T-helper 1 cell treated with Interleukin-12 subunit alpha and Interleukin-12 subunit beta and Interleukin-4 antibody, amounts not matched to agents 30 μg/mL and 1 μg/mL, for 36 hours (primary cell): ENCODE data around the gene PRODH2.
"Not testable (repeated sequence)": the region's sequence is repeated elsewhere in the genome, so short reads cannot be mapped to it uniquely, and the experiment has no call there.

ENCODE experiments used
- H3K27ac Mint-ChIP-seq: one replicate; pipeline ENCODE4 v1.8.0; 2021; ENCODE audit warnings: mild to moderate bottlenecking, mixed read lengths
- H3K27me3 Mint-ChIP-seq: one replicate; pipeline ENCODE4 v1.8.0; 2021; ENCODE audit warnings: low read depth, mixed read lengths
- H3K36me3 Mint-ChIP-seq: one replicate; pipeline ENCODE4 v1.8.0; 2021; ENCODE audit warnings: low read depth, mixed read lengths
- H3K4me1 Mint-ChIP-seq: one replicate; pipeline ENCODE4 v1.8.0; 2021; ENCODE audit warnings: low read depth, mixed read lengths
- H3K4me3 Mint-ChIP-seq: one replicate; pipeline ENCODE4 v1.8.0; 2021; ENCODE audit warnings: mild to moderate bottlenecking, moderate library complexity, mixed read lengths
- H3K9me3 Mint-ChIP-seq: one replicate; pipeline ENCODE4 v1.8.0; 2021; ENCODE audit warnings: mixed read lengths

Gene PRODH2

GRCh38 chr19:35772362-35772761, 40.3 kb downstream of the PRODH2 start:
- not testable (repeated sequence) for H3K27me3 Mint-ChIP-seq, H3K27ac Mint-ChIP-seq, H3K9me3 Mint-ChIP-seq, H3K36me3 Mint-ChIP-seq, H3K4me3 Mint-ChIP-seq
- peaks cover 21% of the 10 kb centered on the region for H3K4me1 Mint-ChIP-seq

DNA sequence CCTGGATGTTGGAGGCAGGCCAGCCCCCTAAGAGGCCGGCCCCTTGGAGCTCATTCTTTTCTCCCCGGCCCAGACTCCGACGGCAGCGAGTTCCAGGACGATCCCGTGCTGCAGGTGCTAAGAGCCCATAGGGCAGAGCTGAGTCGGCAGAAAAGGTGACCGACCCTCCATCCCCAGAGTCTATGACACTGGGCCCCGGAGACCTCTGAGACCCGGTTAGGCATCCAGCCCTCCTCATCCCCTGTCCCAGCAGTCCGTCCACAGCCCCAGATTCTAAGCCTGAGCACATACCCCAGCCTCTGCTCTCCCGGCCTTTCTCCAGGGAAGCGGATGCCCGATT, 44.6 kb downstream of the PRODH2 start:
- Mint-ChIP-seq H3K27me3 (no peaks in the 10 kb centered on the region), H3K36me3 (peaks cover 9% of the 10 kb centered on the region), H3K4me1 (peaks cover 5% of the 10 kb centered on the region), H3K27ac (no peak overlapping the region), H3K4me3 (no peak overlapping the region), H3K9me3 (no peaks in the 10 kb centered on the region)

GRCh38 chr19:35767288-35768081, 45.2 kb downstream of the PRODH2 start:
- no peaks in the 10 kb centered on the region for H3K9me3 Mint-ChIP-seq
- no peak overlapping the region for H3K27ac Mint-ChIP-seq
- H3K27me3 Mint-ChIP-seq = no peaks in the 10 kb centered on the region
- no peak overlapping the region for H3K4me3 Mint-ChIP-seq
- H3K36me3 Mint-ChIP-seq = peaks cover 9% of the 10 kb centered on the region
- peaks cover 5% of the 10 kb centered on the region for H3K4me1 Mint-ChIP-seq

DNA sequence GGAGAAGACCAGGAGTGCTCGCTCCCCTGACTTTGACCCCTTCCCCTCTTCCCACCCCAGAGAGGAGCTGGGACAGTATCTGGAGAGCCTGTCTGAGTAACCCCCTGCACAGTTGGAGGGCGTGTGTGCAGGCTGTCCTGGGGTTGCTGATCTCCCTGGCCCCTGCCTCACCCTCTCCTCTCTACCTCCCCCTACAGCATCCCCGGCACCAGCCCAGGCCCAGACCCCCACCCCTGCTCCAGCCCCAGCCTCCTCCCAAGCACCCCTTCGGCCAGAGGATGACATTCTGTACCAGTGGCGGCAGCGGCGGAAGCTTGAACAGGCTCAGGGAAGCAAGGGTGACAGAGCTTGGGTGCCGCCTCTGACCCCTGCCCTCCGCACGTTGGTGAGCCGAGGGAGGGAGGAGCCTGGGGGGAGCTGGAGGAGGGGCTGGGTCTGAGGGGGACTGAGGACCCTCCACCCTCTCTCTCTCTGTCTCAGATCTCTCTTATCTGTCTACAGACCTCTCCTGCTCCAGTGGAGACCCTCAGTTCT, 46.0 kb downstream of the PRODH2 start:
- no peak overlapping the region for H3K27ac Mint-ChIP-seq
- no peaks in the 10 kb centered on the region for H3K9me3 Mint-ChIP-seq
- peaks cover 14% of the 10 kb centered on the region for H3K36me3 Mint-ChIP-seq
- no peak overlapping the region for H3K4me3 Mint-ChIP-seq
- no peaks in the 10 kb centered on the region for H3K27me3 Mint-ChIP-seq
- peaks cover 5% of the 10 kb centered on the region for H3K4me1 Mint-ChIP-seq

- Mint-ChIP-seq H3K9me3 (no peaks in the 10 kb centered on the region), H3K4me3 (no peak overlapping the region), H3K27ac (no peak overlapping the region), H3K36me3 (peaks cover 17% of the 10 kb centered on the region), H3K4me1 (peaks cover 8% of the 10 kb centered on the region), H3K27me3 (no peaks in the 10 kb centered on the region)
Measured at GRCh38 chr19:35764432-35765315, 48.0 kb downstream of the PRODH2 start.

DNA sequence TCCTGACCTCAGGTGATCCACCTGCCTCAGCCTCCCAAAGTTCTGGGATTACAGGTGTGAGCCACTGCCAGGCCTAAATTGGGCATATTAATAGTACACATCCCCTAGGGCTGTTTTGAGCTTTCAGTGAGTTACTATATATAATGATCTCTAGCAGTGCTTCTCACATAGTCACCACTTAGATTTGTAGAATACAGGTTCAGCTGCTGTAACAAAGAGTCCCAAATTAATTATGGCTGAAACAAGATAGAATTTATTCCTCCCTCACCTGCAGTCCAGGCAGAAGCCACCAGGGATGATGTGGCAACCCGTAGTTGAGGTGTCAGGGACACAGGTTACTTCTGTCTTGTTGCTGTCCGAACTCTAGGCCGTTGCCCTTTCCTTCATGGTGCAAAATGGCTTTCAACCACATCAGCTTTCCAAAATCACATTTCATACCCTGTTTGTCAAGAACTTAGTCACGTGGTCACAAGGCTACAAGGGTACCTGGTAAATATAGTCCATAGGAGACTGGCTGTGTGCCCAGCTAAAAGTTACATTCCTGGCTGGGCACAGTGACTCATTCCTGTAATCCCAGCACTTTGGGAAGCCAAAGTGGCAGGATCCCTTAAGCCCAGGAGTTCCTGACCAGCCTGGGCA, 51.8 kb downstream of the PRODH2 start:
- Mint-ChIP-seq H3K4me3 (no peak overlapping the region), H3K27me3 (no peaks in the 10 kb centered on the region), H3K27ac (no peak overlapping the region), H3K9me3 (no peaks in the 10 kb centered on the region), H3K4me1 (peaks cover 20% of the 10 kb centered on the region), H3K36me3 (peaks cover 18% of the 10 kb centered on the region)

- Mint-ChIP-seq H3K36me3 (peaks cover 21% of the 10 kb centered on the region), H3K4me3 (peak overlapping the region; percentile 97), H3K27me3 (no peaks in the 10 kb centered on the region), H3K9me3 (no peaks in the 10 kb centered on the region), H3K4me1 (peaks cover 23% of the 10 kb centered on the region), H3K27ac (peak overlapping the region; percentile 67)
Measured at GRCh38 chr19:35759697-35760096, 52.9 kb downstream of the PRODH2 start.

DNA sequence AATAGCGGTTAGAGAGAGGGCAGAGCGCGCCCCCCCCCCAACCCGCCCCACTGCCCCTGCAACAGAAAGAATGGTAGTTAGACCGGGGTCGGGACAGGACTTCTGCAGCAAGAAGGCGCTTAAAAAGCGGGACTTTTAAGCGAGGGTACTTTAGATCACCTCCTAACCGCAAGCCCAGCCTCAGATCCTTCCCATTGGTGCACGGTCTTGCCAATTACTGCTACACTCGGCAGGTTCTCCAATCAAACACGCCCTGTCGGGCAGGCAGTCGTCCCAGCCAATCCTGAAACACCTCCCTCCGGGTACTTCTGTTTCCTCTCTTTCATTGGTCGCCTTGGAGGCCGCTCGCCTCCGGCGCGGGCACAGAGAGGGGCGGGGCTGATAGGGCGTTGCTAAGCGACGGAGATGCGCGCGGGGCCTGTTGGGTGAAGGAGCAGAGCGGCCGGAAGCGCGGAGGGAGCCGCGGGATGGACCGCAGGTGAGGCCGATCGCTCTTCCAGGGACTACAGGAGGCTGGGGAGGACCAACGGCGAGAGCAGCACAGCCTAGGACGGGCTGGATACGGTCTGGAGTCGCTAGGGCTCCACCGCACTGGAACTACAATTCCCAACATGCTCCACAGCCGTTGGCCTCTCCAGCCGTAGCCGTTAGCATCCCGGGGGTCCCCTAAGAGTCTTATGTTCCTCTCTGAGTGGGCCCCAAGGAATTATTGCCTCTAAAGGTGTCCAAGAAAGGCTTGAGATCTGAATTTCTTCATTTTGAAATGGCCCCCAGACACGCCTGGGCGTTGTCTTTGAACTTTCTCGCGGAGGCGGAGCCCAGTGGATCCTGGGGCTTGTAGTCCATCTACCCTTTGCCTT, 54.7 kb downstream of the PRODH2 start, which contains the start of gene PROSER3:
PROSER3 (plus strand) TSS at position 428 of the 860 bp plus-strand sequence; CDS start at position 468, 40 bp downstream.
- Mint-ChIP-seq H3K27me3 (no peaks in the 10 kb centered on the region), H3K27ac (peak within 1 kb of the TSS; percentile 93), H3K4me1 (peaks cover 24% of the 10 kb centered on the region), H3K4me3 (peak within 1 kb of the TSS; percentile 97), H3K36me3 (peaks cover 30% of the 10 kb centered on the region), H3K9me3 (no peaks in the 10 kb centered on the region)

DNA sequence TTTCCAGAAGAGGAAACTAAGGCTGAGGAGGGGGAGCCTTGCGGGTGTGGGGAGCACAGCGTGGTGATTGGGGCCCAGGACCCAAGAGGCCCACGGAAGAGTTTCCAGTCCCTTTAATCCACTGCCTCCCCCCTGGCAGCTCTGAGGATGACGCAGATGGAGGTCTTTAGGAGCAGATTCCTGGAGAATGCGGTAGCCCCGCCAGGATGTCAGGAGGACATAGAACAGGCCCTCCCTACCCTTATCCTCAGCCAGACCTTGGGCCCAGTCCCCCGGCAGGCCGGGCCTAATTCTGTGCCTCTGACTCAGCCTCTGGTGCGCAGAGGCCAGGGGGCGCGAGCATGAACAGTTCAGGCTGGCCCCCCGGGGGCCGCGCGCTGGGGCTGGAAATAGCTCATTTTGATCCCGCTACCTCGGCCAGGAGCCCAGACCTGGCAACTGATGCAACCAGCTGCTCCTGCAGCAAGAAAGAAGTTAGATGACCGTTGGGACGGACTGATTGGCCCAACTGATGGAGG, 55.4 kb downstream of the PRODH2 start:
- H3K27ac Mint-ChIP-seq = peak overlapping the region; percentile 93
- H3K4me3 Mint-ChIP-seq = peak overlapping the region; percentile 97
- no peaks in the 10 kb centered on the region for H3K27me3 Mint-ChIP-seq
- H3K36me3 Mint-ChIP-seq = peaks cover 29% of the 10 kb centered on the region
- H3K9me3 Mint-ChIP-seq = no peaks in the 10 kb centered on the region
- peaks cover 24% of the 10 kb centered on the region for H3K4me1 Mint-ChIP-seq

DNA sequence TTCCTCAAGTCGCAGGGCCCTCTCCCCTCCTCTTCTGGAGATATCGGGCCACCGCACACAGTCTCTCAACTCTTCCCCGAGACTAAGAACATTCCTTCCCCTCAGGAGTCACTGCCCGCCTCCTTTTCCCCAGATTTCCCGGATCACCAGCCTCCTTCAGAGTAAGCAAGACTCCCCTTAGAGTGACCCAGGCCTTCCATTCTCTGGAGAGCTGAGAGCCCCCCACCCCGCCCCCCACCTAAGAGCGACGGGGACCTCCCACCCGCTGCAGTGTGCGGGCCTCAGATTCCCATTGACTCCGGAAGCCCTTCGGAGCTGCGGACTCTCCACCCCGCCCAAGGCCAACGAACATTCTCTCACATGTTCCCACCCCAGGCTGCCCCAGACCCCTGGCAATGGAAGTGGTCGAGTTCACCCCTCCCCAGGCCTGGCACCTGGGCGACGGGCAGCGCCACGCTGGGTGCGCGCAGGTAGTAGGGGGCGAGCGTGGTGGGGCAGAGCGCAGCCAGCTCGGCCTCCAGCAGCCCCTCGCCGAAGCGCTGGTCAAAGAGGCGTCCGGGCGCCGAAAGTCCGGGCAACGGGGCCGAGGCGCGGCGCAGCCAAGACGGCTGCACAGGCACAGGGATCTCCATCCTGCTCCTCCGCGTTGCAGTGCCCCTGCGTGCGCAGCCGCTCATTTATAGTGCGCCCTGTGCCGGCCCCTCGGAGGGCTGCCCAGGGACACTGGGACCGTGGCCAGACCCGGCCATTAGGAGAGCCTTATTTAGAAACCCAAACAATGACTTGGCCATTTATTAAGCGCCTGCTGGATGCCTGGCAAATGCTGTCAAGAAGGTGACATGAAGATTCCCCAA, 56.0 kb downstream of the PRODH2 start, which contains the start of gene HSPB6:
HSPB6 (minus strand) TSS at position 653 of the 854 bp plus-strand sequence; CDS start at position 632, 21 bp downstream.
- peaks cover 24% of the 10 kb centered on the region for H3K36me3 Mint-ChIP-seq
- H3K4me3 Mint-ChIP-seq = peak within 1 kb of the TSS; percentile 97
- H3K27ac Mint-ChIP-seq = peak within 1 kb of the TSS; percentile 93
- H3K27me3 Mint-ChIP-seq = no peaks in the 10 kb centered on the region
- no peaks in the 10 kb centered on the region for H3K9me3 Mint-ChIP-seq
- peaks cover 24% of the 10 kb centered on the region for H3K4me1 Mint-ChIP-seq

DNA sequence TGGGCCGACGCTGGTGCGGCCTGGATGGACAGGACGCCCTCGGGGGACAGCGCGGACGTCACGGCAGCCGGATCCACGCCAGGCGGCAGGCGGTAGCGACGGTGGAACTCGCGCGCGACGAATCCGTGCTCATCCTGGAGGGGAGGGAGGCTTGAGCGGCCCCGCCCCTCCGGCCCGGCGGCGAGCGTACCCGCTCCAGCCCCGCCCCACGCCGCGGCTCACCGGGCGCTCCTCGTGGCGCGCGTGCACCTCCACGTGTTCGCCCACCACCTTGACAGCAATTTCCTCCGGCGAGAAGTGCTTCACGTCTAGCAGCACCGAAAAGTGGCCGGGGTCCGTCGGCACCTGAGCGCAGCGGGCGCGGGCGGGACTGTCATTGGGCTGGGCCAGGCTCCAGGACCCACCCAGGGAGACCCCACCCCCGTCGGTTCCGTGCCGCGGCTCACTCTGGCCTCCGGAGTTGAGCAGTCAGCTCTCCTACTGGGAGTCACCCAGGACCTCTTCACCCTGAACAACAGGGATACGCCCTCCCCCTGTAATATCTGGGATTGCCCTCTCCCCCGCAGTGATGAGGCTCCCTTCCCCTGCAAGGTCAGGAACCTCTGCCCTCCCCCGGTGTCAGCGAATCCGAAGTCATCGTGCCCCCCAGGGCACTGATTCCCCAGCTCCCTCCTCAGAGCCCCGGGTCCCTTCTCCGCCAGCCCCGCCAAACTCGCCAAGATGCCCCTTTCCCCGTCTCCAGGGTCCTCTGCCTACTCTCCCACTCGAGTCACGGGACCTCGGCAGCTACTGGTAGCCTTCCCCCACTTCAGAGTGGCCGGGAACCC, 56.9 kb downstream of the PRODH2 start:
- peak overlapping the region; percentile 62 for H3K27ac Mint-ChIP-seq

DNA sequence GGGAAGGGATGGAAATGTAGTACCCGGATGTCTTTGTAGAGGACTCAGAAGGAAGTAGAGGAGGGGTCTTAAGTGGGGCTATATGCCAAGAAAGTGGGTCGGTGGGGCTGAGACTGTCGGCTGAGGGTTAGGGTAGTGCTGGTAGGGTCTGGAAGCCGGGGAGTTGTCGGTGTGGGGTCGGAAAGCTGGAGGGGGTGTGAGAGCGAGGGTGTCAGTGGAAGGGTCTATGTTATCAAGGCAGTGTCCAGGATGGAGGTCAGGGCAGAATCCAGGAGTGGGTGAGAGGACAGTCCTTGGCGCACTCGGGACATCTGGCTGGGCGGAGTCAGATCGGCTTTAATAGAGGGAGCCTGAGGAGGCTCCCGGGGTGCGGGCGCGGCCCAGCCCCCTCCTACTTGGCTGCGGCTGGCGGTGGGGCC, 57.5 kb downstream of the PRODH2 start:
- Mint-ChIP-seq H3K36me3 (peaks cover 22% of the 10 kb centered on the region), H3K4me3 (peak overlapping the region; percentile 57), H3K4me1 (peaks cover 24% of the 10 kb centered on the region), H3K27me3 (no peaks in the 10 kb centered on the region), H3K27ac (no peak overlapping the region), H3K9me3 (no peaks in the 10 kb centered on the region)

More for the DNA sequence above, 56.9 kb downstream of the PRODH2 start:
- H3K4me1 Mint-ChIP-seq = peaks cover 24% of the 10 kb centered on the region
- H3K27me3 Mint-ChIP-seq = no peaks in the 10 kb centered on the region
- peak overlapping the region; percentile 29 for H3K4me3 Mint-ChIP-seq
- peaks cover 22% of the 10 kb centered on the region for H3K36me3 Mint-ChIP-seq
- H3K9me3 Mint-ChIP-seq = no peaks in the 10 kb centered on the region
